ENCODE measurements around the gene SEC61B. TPM values are rescaled to one million over a fixed set of nuclear protein-coding genes. Genes with fewer than 3 reads are reported as not detected.

Gene SEC61B
- total RNA-seq: 83.2 and 102 TPM in 2 replicates

DNA sequence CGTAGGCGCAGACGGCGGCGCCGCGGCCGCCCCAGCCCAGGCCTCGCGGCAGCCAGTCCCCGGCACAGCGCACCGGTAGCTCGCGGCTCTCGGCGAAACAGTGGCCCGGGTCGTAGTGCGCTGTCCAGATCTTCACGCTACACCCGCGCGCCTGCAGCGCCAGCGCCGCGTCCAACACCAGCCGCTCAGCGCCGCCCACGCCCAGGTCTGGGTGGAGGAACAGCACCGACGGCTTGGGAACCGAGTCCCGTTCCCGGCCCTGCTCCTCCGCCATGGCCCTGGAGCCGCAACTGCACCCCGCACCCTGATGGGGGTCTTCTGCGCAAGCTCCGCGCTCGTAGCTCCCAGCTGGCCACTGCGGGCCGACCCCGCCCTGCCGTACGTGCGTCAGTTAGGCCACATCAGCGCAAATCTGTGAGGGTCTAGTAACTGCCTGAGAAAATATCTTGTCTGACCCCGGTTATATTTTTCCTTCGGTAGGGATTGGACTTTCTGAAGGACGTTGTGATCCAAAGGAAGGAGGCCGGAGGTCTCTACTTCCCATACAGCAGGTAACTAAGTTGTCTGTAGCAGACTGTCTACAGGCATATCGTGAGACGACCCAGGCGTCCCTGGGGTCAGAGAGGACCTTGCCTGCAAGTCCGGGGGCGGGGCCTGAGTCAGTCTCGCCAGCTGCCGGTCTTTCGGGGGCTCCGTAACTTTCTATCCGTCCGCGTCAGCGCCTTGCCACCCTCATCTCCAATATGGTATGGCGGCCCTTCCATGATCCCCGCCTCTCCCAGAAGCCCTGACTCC, at the start of gene SEC61B, which contains the start of gene ALG2:
SEC61B (plus strand) TSS at position 662 of the 795 bp plus-strand sequence; CDS start at position 744, 82 bp downstream.
ALG2 (minus strand) TSS at position 322 of the 795 bp plus-strand sequence; CDS start at position 274, 48 bp downstream.

Other genes with a start within 250 kb of the SEC61B start
- gene TGFBR1, start 117.2 kb upstream of the SEC61B start, total RNA-seq: 20.8 and 21.1 TPM in 2 replicates
- gene ALG2, start 340 bp upstream of the SEC61B start, total RNA-seq: 46.5 and 46.6 TPM in 2 replicates

Measured in dermis lymphatic vessel endothelial cell (primary cell).